ENCODE results near the gene PTGR3.

Gene PTGR3

GRCh38 chr18:75209129-75209950, at the start of gene PTGR3:
Gene PTGR3, minus strand, starts transcription at chr18:75209139. Its CDS starts 81 bp downstream, at chr18:75209058.
- DNase-seq (ENCODE audit: low read depth): peak; percentile 77

- no peak for DNase-seq (ENCODE audit: low read depth)
Measured at GRCh38 chr18:75257605-75258004, 48.7 kb upstream of the PTGR3 start.

DNA sequence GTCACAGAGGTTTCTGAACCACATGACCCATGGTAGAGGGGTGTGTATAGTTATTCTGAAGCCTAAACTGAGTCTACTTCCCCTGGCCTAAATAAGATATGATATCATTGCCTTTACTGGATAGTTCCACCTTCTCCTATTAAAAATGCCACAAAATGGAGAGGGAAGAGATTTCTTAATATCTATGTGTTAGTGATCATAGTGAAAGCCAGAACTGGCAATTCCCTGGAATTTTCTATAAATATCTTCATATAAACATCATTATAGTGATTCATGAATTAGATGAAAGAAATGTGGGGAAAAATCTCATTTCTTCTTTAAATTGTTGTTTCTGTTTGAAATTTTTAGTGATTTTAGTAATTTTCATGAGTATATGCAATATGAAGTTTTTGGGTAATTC, 47.4 kb upstream of the PTGR3 start:
- DNase-seq (ENCODE audit: low read depth): no peak

DNA sequence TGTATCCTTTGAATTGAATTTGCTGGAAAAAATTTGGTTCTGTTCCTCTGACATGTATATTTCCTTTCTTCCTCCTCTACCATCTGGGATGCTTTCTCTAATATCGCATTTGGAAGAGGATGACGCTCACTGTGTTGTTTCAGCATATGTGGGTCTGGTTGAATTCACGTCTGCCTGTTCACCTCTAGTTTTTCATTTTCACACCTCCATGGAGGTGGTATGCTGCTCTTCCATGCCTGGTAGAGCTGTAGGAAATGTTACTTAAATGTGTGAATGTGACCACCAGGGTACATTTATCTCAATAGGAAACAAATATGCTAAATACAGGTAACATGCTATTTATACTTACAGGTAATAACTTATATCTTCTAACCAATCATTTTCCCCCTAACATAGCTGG, 46.2 kb upstream of the PTGR3 start:
- no peak for DNase-seq (ENCODE audit: low read depth)

GRCh38 chr18:75253784-75254183, 44.8 kb upstream of the PTGR3 start:
- DNase-seq (ENCODE audit: low read depth): peak; percentile 65

- no peak for DNase-seq (ENCODE audit: low read depth)
Measured at GRCh38 chr18:75253043-75253442, 44.1 kb upstream of the PTGR3 start.

DNA sequence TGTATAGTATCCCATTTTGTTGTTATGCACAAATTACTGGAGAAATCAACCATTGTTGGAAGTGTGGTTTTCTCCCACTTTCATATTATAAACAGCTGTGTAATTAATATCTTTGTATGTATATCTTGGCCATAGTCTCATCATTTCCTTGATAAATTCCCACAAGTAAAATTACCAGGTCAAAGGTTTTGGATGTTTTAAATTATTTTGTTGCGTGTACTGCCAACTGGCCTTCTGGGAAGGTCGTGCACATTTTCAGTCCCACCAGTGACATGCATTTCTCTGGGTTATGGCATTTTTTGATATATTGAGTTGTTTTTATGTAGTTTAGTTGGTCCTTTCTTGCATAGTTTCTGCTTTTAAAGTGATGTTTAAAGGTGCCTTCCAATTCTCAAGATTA, 43.2 kb upstream of the PTGR3 start:
- no peak for DNase-seq (ENCODE audit: low read depth)

GRCh38 chr18:75251466-75251865, 42.5 kb upstream of the PTGR3 start:
- no peak for DNase-seq (ENCODE audit: low read depth)

DNA sequence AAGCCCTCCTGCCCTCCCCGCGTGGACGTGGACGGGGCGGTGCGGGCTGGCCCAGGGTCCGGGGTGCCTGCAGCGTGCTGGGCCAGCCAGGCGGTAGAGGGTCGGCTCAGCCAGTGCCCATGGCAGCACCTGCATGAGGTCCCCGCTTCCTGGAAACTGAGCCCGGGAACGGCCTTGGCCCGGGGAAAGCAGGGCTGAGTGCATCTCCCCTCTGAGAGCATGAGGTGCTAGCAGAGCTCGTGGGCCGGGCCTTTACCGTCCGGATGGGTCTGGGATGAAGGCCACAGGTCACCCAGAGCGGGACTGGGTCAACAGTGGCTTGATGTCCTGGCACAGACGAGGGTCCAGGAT, 41.5 kb upstream of the PTGR3 start:
- no peak for DNase-seq (ENCODE audit: low read depth)

GRCh38 chr18:75249672-75250470, 40.9 kb upstream of the PTGR3 start:
- DNase-seq (ENCODE audit: low read depth): no peak

GRCh38 chr18:75249175-75249518, 40.2 kb upstream of the PTGR3 start:
- no peak for DNase-seq (ENCODE audit: low read depth)

- DNase-seq (ENCODE audit: low read depth): no peak
Measured at GRCh38 chr18:75248426-75249174, 39.7 kb upstream of the PTGR3 start.

- peak; percentile 69 for DNase-seq (ENCODE audit: low read depth)
Measured at GRCh38 chr18:75247611-75248421, 38.9 kb upstream of the PTGR3 start.

- peak; percentile 79 for DNase-seq (ENCODE audit: low read depth)
Measured at GRCh38 chr18:75246721-75247610, 38.0 kb upstream of the PTGR3 start.

- no peak for DNase-seq (ENCODE audit: low read depth)
Measured at GRCh38 chr18:75244351-75245313, 35.7 kb upstream of the PTGR3 start.

DNA sequence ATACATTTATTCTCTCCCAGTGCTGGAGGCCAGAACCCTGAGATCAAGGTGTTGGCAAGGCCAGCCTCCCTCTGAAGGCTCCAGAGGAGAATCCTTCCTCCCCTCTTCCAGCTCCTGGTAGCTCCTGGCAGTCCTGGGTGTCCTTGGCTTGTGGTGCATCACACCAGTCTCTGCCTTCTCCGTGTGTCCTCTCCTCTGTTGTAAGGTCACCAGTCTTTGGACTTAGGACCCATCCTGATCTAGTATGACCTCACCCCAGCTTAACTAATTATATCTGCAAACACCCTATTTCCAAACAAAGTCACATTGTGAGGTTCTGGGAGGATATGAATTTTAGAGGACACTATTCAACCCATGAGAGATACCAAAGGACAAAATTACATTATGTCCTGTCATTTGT, 32.8 kb upstream of the PTGR3 start:
- no peak for DNase-seq (ENCODE audit: low read depth)

DNA sequence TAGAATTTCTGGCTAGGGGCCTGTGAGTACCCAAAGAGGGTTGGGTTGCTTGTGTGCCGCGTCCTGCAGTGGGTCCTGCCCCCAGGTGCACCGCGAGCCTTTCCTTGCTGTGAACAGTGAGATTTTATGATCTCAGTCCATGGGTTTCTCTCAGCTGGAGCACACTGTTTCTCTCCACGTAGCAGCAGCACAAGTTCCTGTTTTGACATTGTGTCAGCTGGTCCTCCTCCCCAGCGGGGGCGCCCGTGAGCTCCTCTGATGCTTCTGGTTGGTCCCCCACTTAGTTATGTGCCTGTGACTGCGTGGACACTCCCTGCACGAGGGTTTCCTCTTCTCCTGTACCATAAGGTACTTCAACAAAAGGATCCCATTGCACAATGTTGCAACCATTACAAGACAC, 31.5 kb upstream of the PTGR3 start:
- no peak for DNase-seq (ENCODE audit: low read depth)

DNA sequence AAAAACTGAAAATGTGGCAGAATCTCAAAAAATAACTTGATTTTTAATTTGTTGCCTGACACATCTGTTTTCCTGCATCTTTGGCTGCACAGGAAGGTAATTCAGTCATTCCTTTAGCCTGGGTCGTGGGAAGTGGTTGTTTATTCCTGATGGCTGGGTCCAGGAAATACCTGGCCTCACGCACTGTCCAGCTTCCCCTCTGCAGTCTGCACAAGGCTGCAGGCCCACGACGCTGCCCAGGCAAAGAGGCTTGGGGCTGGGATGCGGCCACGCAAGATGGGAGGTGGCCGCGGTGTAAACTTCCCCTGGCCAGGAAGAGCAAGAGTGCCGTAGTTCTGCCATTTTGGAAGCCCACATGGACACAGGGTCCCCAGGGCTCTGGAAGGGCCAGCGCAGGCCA, 29.8 kb upstream of the PTGR3 start:
- no peak for DNase-seq (ENCODE audit: low read depth)

- no peak for DNase-seq (ENCODE audit: low read depth)
Measured at GRCh38 chr18:75238100-75238499, 29.2 kb upstream of the PTGR3 start.

DNA sequence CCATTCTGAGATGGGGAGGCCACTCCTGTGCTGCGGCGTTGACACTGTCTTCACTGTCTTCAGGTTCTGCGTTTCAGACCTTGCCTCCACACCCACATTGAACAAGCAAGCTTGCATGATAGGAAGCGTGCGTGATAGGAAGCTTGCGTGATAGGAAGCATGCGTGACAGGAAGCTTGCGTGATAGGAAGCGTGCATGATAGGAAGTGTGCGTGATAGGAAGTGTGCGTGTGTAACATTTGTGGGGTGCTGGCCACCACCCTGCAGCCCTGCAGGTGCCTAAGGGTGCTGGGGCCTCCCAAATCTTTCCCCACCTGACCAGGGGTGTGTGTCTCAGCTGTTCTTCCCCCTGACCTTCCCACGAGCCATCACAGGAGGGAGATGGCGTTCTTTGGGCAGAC, 27.0 kb upstream of the PTGR3 start:
- no peak for DNase-seq (ENCODE audit: low read depth)
